CD4-positive, alpha-beta memory T cell (primary cell): ENCODE data around the gene ATXN7L1. TPM values are rescaled to one million over a fixed set of nuclear protein-coding genes. Genes with fewer than 3 reads are reported as not detected.
A peak's percentile ranks its signal among the peaks of the same experiment; 100 is the strongest.

Source experiments
- CTCF ChIA-PET: fragments of 350-600 bp; sonication (Branson Sonifier 250); formaldehyde crosslinking; loops from one replicate; lab custom pipeline; 2021; ENCODE audit warnings: inconsistent platforms; ENCODE audit not compliant: partially characterized antibody; lab: Charles Lee
- POLR2A ChIA-PET: fragments of 350-600 bp; sonication (Branson Sonifier 250); formaldehyde crosslinking; loops from one replicate; lab custom pipeline; 2021; ENCODE audit not compliant: partially characterized antibody; lab: Charles Lee
- DNase-seq, 5 donors: peaks; one replicate each; pipeline versions ENCODE4 v3.0.0 to v3.0.0-alpha.2; 2020 to 2022; ENCODE audit warnings: mixed read lengths in 1 of 5
- H3K27ac ChIP-seq: one replicate; pipeline ENCODE4 v1.7.0; 2013; ENCODE audit warnings: low read depth, low read length
- H3K27me3 ChIP-seq: 2 replicates; pipeline ENCODE4 v1.7.0; 2013; ENCODE audit warnings: mild to moderate bottlenecking, low read length, moderate library complexity; ENCODE audit not compliant: insufficient read depth
- H3K36me3 ChIP-seq: 2 replicates; pipeline ENCODE4 v1.7.0; 2013; ENCODE audit warnings: mild to moderate bottlenecking, low read length, moderate library complexity; ENCODE audit not compliant: insufficient read depth
- H3K4me1 ChIP-seq: 2 replicates; pipeline ENCODE4 v1.7.0; 2013; ENCODE audit warnings: mild to moderate bottlenecking, low read length, moderate library complexity; ENCODE audit not compliant: insufficient read depth
- H3K4me3 ChIP-seq, 2 donors: one replicate each; pipeline ENCODE4 v1.7.0; 2013; ENCODE audit warnings: low read length in 2 of 2, mild to moderate bottlenecking in 1 of 2
- H3K9me3 ChIP-seq, 2 donors: one replicate each; pipeline ENCODE4 v1.7.0; 2013; ENCODE audit warnings: low read length in 2 of 2, control low read depth in 1 of 2; ENCODE audit not compliant: control insufficient read depth in 1 of 2
- H3K27ac Mint-ChIP-seq, 7 donors: one replicate each; pipeline ENCODE4 v1.8.0; 2020 to 2021; ENCODE audit warnings: mixed read lengths in 7 of 7, mild to moderate bottlenecking in 6 of 7, inconsistent platforms in 3 of 7, moderate library complexity in 3 of 7
- H3K27me3 Mint-ChIP-seq, 2 donors: one replicate each; pipeline ENCODE4 v1.8.0; 2020 to 2021; ENCODE audit warnings: mixed read lengths in 2 of 2
- H3K36me3 Mint-ChIP-seq, 2 donors: one replicate each; pipeline ENCODE4 v1.8.0; 2020 to 2021; ENCODE audit warnings: mixed read lengths in 2 of 2, inconsistent platforms in 1 of 2, mild to moderate bottlenecking in 1 of 2
- H3K4me1 Mint-ChIP-seq, 4 donors: one replicate each; pipeline ENCODE4 v1.8.0; 2020 to 2021; ENCODE audit warnings: mixed read lengths in 4 of 4, mild to moderate bottlenecking in 1 of 4
- H3K4me3 Mint-ChIP-seq, 8 donors: one replicate each; pipeline ENCODE4 v1.8.0; 2020 to 2021; ENCODE audit warnings: mixed read lengths in 8 of 8, mild to moderate bottlenecking in 7 of 8, moderate library complexity in 6 of 8, inconsistent platforms in 3 of 8
- H3K9me3 Mint-ChIP-seq, 8 donors: one replicate each; pipeline ENCODE4 v1.8.0; 2020 to 2021; ENCODE audit warnings: mixed read lengths in 8 of 8, mild to moderate bottlenecking in 5 of 8, inconsistent platforms in 3 of 8, moderate library complexity in 1 of 8
- intact Hi-C: fragments of 100-400 bp; cut with micrococcal nuclease; formaldehyde crosslinking; loops from one replicate; pipeline ENCODE4 v1.15.1; 2023
- polyA plus RNA-seq, 2 donors: library from polyadenylated mRNA; unstranded; fragments of 300-500 nt; fragmentation: Illumina TruSeq; gene quantifications; one replicate each; pipeline ENCODE4 v1.2.3, GENCODE V29; 2021
- total RNA-seq, 2 experiments: library from RNA; stranded (reverse); gene quantifications; one replicate each; pipeline ENCODE4 v1.2.3, GENCODE V29; 2021

Gene ATXN7L1
- total and polyA plus RNA-seq, 4 experiments from 2014 or later = 8.7 to 62.2 (median 42.6) TPM

GRCh38 chr7:105800442-105800841 lies 76.0 kb downstream of the ATXN7L1 start:
- Histone ChIP-seq H3K9me3 (no peaks in the 10 kb centered on the region), H3K4me3 (no peak overlapping the region), H3K4me1 (peaks cover 18% of the 10 kb centered on the region), H3K36me3 (no peaks in the 10 kb centered on the region), H3K27me3 (no peaks in the 10 kb centered on the region), H3K27ac (no peak overlapping the region)
- CTCF ChIA-PET = no interaction called here
- peak overlapping the region in 4 of 7 donors; percentile 2 to 74 (median 55) for H3K27ac Mint-ChIP-seq
- POLR2A ChIA-PET = interaction anchor here (0.8 to 1.3 kb wide), 2 partner anchors 9 to 14 kb away, joined by 3 to 5 read pairs; no protein-coding TSS in a partner anchor
- intact Hi-C loops = no loop called here
- peaks cover 14 to 31% (median 20%) of the 10 kb centered on the region in 4 donors for H3K4me1 Mint-ChIP-seq
- no peaks in the 10 kb centered on the region for H3K36me3 Mint-ChIP-seq
- DNase-seq = no peak
- H3K9me3 Mint-ChIP-seq = no peaks in the 10 kb centered on the region
- peak overlapping the region in 1 of 8 donors; percentile 36 for H3K4me3 Mint-ChIP-seq
- H3K27me3 Mint-ChIP-seq = no peaks in the 10 kb centered on the region

GRCh38 chr7:105799677-105800076 lies 76.7 kb downstream of the ATXN7L1 start:
- ChIA-PET CTCF (interaction anchor here (0.5 to 1.0 kb wide), 2 partner anchors 128 to 377 kb away, joined by 3 to 4 read pairs; no protein-coding TSS in a partner anchor), POLR2A (interaction anchor here (0.8 to 1.3 kb wide), 3 partner anchors 9 to 214 kb away, joined by 3 to 5 read pairs (median 3); no protein-coding TSS in a partner anchor)
- no peak for DNase-seq
- Mint-ChIP-seq H3K4me1 (peaks cover 13 to 24% (median 19%) of the 10 kb centered on the region in 4 donors), H3K4me3 (peak overlapping the region in 1 of 8 donors; percentile 48), H3K36me3 (no peaks in the 10 kb centered on the region), H3K27me3 (no peaks in the 10 kb centered on the region), H3K9me3 (no peaks in the 10 kb centered on the region), H3K27ac (peak overlapping the region in 2 of 7 donors; percentile 6 to 71)
- Histone ChIP-seq H3K27ac (no peak overlapping the region), H3K4me3 (no peak overlapping the region), H3K27me3 (no peaks in the 10 kb centered on the region), H3K36me3 (no peaks in the 10 kb centered on the region), H3K4me1 (peaks cover 18% of the 10 kb centered on the region), H3K9me3 (no peaks in the 10 kb centered on the region)
- intact Hi-C loops = no loop called here

GRCh38 chr7:105799006-105799405 lies 77.4 kb downstream of the ATXN7L1 start:
- Mint-ChIP-seq H3K4me3 (no peak overlapping the region), H3K27ac (no peak overlapping the region), H3K36me3 (no peaks in the 10 kb centered on the region), H3K4me1 (peaks cover 13 to 24% (median 19%) of the 10 kb centered on the region in 4 donors), H3K27me3 (no peaks in the 10 kb centered on the region), H3K9me3 (no peaks in the 10 kb centered on the region)
- intact Hi-C loops = no loop called here
- Histone ChIP-seq H3K27ac (no peak overlapping the region), H3K4me3 (no peak overlapping the region), H3K36me3 (no peaks in the 10 kb centered on the region), H3K4me1 (peaks cover 18% of the 10 kb centered on the region), H3K27me3 (no peaks in the 10 kb centered on the region), H3K9me3 (no peaks in the 10 kb centered on the region)
- POLR2A ChIA-PET = interaction anchor here (1.2 kb wide), 1 partner anchor 215 kb away, joined by 3 read pairs; no protein-coding TSS in a partner anchor
- DNase-seq = no peak
- CTCF ChIA-PET = interaction anchor here (0.5 to 1.0 kb wide), 2 partner anchors 128 to 377 kb away, joined by 3 to 4 read pairs; no protein-coding TSS in a partner anchor

DNA sequence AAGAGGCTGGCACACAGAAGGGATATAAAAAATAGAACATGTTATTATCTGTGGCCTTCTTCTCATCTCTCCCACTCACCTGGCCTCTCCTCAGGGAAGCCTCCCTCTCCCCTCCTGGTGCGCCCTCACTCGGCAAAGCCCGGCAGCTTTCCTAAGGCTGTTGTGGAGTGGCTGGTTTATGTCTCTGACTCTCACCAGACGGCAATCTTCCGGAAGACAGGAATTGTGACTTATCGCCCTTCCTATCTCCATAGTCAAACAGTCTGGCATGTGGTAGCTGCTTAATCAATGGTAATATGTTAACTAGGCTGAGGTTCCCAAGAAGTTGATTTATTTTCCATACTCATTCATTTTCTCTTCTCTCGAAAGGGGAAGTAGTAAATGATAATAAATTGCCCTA lies 78.7 kb downstream of the ATXN7L1 start:
- Histone ChIP-seq H3K27me3 (no peaks in the 10 kb centered on the region), H3K9me3 (no peaks in the 10 kb centered on the region), H3K36me3 (no peaks in the 10 kb centered on the region), H3K4me1 (peaks cover 27% of the 10 kb centered on the region), H3K4me3 (no peak overlapping the region), H3K27ac (no peak overlapping the region)
- Mint-ChIP-seq H3K4me3 (no peak overlapping the region), H3K9me3 (no peaks in the 10 kb centered on the region), H3K27ac (peak overlapping the region in 2 of 7 donors; percentile 24 to 58), H3K27me3 (no peaks in the 10 kb centered on the region), H3K36me3 (no peaks in the 10 kb centered on the region), H3K4me1 (peaks cover 19 to 31% (median 25%) of the 10 kb centered on the region in 4 donors)
- intact Hi-C loops = no loop called here
- no peak for DNase-seq
- ChIA-PET POLR2A (interaction anchor here (1.1 to 1.4 kb wide), 2 partner anchors 9 to 78 kb away, joined by 3 read pairs; no protein-coding TSS in a partner anchor), CTCF (interaction anchor here (1.3 kb wide), 1 partner anchor 9 kb away, joined by 5 read pairs; no protein-coding TSS in a partner anchor)

- intact Hi-C loops = no loop called here
- H3K36me3 ChIP-seq = no peaks in the 10 kb centered on the region
- H3K9me3 Mint-ChIP-seq = no peaks in the 10 kb centered on the region
- H3K4me1 Mint-ChIP-seq = peaks cover 23 to 40% (median 28%) of the 10 kb centered on the region in 4 donors
- DNase-seq = no peak
- no peak overlapping the region for H3K27ac Mint-ChIP-seq
- no peak overlapping the region for H3K27ac ChIP-seq
- CTCF ChIA-PET = interaction anchor here (1.2 to 1.3 kb wide), 2 partner anchors 10 to 36 kb away, joined by 4 to 5 read pairs; no protein-coding TSS in a partner anchor
- H3K9me3 ChIP-seq = no peaks in the 10 kb centered on the region
- no peaks in the 10 kb centered on the region for H3K36me3 Mint-ChIP-seq
- H3K4me1 ChIP-seq = peaks cover 35% of the 10 kb centered on the region
- H3K4me3 Mint-ChIP-seq = no peak overlapping the region
- H3K27me3 Mint-ChIP-seq = no peaks in the 10 kb centered on the region
- H3K27me3 ChIP-seq = no peaks in the 10 kb centered on the region
- H3K4me3 ChIP-seq = no peak overlapping the region
- POLR2A ChIA-PET = no interaction called here
These were observed 80.0 kb downstream of the ATXN7L1 start for GRCh38 chr7:105796365-105796764.

- POLR2A ChIA-PET = interaction anchor here (0.7 to 0.8 kb wide), 2 partner anchors 14 to 34 kb away, joined by 3 read pairs; no protein-coding TSS in a partner anchor
- H3K27ac ChIP-seq = no peak overlapping the region
- H3K4me1 Mint-ChIP-seq = peaks cover 13 to 26% (median 19%) of the 10 kb centered on the region in 4 donors
These were observed 81.4 kb downstream of the ATXN7L1 start for GRCh38 chr7:105794741-105795729.

More at GRCh38 chr7:105794741-105795729, 81.4 kb downstream of the ATXN7L1 start:
- H3K4me3 ChIP-seq = no peak overlapping the region
- Mint-ChIP-seq H3K27me3 (no peaks in the 10 kb centered on the region), H3K9me3 (no peaks in the 10 kb centered on the region), H3K4me3 (no peak overlapping the region), H3K27ac (no peak overlapping the region), H3K36me3 (no peaks in the 10 kb centered on the region)
- H3K27me3 ChIP-seq = no peaks in the 10 kb centered on the region
- H3K4me1 ChIP-seq = peaks cover 25% of the 10 kb centered on the region
- no peak for DNase-seq
- H3K36me3 ChIP-seq = no peaks in the 10 kb centered on the region
- CTCF ChIA-PET = interaction anchor here (0.9 to 1.2 kb wide), 3 partner anchors 8 to 83 kb away, joined by 3 to 4 read pairs (median 3); no protein-coding TSS in a partner anchor
- H3K9me3 ChIP-seq = no peaks in the 10 kb centered on the region
- intact Hi-C loops = no loop called here
